Measurements from ENCODE around the gene HCN1.

Gene HCN1

DNA sequence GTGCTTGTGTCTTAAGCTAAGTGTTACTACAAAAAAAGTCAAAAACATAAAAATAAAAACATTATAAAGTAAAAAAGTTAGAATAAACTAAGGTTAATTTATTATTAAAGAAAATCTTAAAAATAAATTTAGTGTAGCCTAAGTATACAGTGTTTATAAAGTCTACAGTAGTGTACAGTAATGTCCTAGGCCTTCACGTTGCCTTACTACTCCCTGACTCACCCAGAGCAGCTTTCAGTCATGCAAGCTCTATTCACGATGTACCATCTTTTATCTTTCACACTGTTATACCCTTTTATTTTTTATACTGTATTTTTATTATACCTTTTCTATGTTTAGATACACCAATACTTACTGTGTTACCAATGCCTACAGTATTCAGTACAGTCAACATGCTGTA is 288.1 kb downstream of the HCN1 start:
- TF ChIP-seq, protein P1, sequence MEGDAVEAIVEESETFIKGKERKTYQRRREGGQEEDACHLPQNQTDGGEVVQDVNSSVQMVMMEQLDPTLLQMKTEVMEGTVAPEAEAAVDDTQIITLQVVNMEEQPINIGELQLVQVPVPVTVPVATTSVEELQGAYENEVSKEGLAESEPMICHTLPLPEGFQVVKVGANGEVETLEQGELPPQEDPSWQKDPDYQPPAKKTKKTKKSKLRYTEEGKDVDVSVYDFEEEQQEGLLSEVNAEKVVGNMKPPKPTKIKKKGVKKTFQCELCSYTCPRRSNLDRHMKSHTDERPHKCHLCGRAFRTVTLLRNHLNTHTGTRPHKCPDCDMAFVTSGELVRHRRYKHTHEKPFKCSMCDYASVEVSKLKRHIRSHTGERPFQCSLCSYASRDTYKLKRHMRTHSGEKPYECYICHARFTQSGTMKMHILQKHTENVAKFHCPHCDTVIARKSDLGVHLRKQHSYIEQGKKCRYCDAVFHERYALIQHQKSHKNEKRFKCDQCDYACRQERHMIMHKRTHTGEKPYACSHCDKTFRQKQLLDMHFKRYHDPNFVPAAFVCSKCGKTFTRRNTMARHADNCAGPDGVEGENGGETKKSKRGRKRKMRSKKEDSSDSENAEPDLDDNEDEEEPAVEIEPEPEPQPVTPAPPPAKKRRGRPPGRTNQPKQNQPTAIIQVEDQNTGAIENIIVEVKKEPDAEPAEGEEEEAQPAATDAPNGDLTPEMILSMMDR (IDR thresholded peaks at IDR 0.05; ENCODE audit: insufficient read depth, low read length, missing control alignments), result no peak
- no peak for DNase-seq (ENCODE audit: low read depth, low spot score)
- ChIA-PET CTCF (no interaction called here), POLR2A (no interaction called here)
- H3K4me3 ChIP-seq (ENCODE audit: low read depth, low read length), result no peak overlapping the region

DNA sequence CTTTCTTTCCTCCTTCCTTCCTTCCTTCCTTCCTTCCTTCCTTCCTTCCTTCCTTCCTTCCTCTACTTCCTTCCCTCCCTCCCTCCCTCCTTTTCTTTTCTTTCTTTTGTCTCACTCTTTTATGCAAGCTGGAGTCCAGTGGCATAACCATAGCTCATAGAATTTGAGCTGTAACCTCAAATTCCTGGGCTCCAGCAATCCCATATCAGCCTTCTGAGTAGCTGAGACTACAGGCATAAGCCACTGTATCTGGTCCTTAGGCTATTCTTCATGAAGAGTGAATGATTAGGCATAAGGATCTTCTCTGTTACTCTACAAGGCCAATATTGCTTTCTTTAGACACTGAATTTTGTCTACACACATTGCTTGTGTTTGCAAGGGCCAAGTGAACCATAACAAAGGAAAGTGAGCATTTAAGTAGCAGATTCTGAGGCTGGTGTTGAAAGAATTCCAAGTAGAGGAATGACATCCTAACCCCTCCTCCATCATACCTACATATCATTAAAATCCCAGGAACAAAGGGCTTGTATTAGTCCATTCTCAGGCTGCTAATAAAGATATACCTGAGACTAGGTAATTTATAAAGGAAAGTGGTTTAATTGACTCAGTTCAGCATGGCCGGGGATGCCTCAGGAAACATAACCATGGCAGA is 293.2 kb downstream of the HCN1 start:
- ChIA-PET CTCF (no interaction called here), POLR2A (no interaction called here)
- TF ChIP-seq, protein P1 (IDR thresholded peaks at IDR 0.05; ENCODE audit: insufficient read depth, low read length, missing control alignments), result no peak
- DNase-seq (ENCODE audit: low read depth, low spot score), result no peak
- H3K4me3 ChIP-seq (ENCODE audit: low read depth, low read length), result no peak overlapping the region

DNA sequence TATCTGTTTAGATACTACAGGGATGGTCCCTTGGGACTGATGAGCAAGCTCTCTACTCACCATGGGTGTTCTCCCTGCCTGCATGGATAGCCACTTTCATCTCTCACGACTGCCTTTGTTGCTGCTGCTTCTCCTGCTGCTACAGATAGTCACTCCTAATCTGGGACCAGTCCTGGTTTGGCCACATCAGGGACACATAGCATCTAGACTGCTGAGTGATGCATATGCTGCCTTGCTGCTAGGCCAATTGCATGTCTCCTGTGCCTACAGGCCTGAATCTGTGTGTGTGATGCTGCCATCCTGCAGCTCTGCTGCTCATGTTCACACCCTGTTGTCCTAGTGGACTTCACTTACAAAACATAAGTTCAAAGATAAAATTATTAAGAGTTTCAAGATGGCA is 297.1 kb downstream of the HCN1 start:
- POLR2A ChIA-PET, result no interaction called here
- H3K4me3 ChIP-seq (ENCODE audit: low read depth, low read length), result no peak overlapping the region
- CTCF ChIA-PET, result no interaction called here
- no peak for DNase-seq (ENCODE audit: low read depth, low spot score)
- TF ChIP-seq, protein P1 (IDR thresholded peaks at IDR 0.05; ENCODE audit: insufficient read depth, low read length, missing control alignments), result no peak

DNA sequence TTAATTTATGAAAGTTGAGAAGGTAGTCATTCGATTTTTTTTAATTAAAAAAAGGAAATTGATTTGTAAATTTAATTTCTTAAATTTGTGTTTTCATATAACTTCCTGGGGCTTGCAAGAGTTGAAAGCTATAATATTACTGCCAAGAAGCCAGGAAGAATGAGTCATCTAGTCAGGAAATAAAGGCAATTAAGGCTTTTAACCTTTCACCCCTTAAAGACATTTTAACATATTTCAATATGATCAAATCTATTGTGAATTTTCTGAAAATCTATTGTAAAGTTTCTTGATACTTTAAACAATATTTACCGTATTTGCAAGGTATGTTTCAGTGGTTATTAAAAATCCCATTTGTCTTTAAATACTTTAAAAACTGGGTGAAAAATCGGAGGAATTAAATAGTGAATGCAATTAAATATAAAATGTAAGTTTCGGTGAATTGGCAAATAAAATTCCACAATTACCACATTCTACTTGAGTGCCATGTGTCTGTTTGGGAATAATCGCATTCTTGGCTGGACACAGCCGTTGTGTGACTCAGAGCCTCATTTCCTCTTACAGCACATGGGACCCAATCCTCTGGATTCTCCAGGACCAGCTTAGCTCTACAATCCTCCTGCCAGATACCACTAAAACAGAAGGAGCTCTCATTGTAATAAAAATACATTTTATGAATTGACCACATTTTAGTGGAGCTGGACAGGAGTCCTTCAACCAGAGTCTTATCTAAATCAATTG is 310.7 kb downstream of the HCN1 start:
- CTCF ChIA-PET, result no interaction called here
- H3K4me3 ChIP-seq (ENCODE audit: low read depth, low read length), result no peak overlapping the region
- TF ChIP-seq, protein P1 (IDR thresholded peaks at IDR 0.05; ENCODE audit: insufficient read depth, low read length, missing control alignments), result no peak
- POLR2A ChIA-PET, result no interaction called here
- DNase-seq (ENCODE audit: low read depth, low spot score), result no peak

DNA sequence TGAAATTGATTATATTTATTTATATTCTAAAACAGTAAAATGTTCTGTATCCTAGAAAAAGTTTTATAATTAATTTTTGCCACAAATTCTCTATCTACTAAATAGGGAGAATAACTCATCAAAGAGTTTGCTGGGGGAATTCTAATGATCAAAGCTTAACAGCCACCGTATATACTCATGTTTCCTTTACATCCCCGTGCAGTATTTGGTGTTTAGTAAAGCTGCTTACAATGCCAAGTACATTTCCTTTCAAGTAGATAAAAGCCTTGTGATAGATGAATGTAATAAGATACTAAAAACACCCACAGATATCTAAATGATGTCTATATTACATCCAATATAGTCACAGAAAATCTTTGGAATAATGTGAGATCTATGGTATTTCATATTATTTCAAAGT is 312.2 kb downstream of the HCN1 start:
- ChIA-PET POLR2A (no interaction called here), CTCF (no interaction called here)
- TF ChIP-seq, protein P1 (IDR thresholded peaks at IDR 0.05; ENCODE audit: insufficient read depth, low read length, missing control alignments), result no peak
- DNase-seq (ENCODE audit: low read depth, low spot score), result no peak
- H3K4me3 ChIP-seq (ENCODE audit: low read depth, low read length), result no peak overlapping the region

DNA sequence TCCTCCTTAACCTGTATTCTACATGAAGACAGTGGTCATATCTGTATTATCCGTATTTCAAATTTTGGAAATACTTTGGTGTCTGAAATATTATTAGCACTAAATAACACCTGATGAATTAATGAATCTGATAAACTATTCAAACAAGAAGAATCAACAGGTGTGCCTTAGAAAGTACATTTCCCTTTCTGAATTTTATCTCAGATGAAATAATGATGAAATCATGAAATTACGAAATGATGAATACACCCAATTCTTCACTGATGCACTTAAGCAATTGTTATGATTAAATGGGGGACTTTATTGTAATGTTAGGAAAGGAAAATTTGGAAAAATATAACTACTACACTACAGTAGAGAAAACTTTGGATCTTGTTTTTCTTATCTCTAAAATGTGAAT is 313.6 kb downstream of the HCN1 start:
- TF ChIP-seq, protein P1 (IDR thresholded peaks at IDR 0.05; ENCODE audit: insufficient read depth, low read length, missing control alignments), result no peak
- ChIA-PET POLR2A (no interaction called here), CTCF (no interaction called here)
- DNase-seq (ENCODE audit: low read depth, low spot score), result no peak
- no peak overlapping the region for H3K4me3 ChIP-seq (ENCODE audit: low read depth, low read length)
